DMS153 treated with DMSO at 0.1 percent for 48 hours (cell line): ENCODE measurements around the gene MADCAM1.

Experiments used
- DNase-seq: peaks from one replicate; lab custom pipeline; 2025; ENCODE audit not compliant: unreplicated experiment; lab: John Stamatoyannopoulos, UW

MADCAM1 gene

DNA sequence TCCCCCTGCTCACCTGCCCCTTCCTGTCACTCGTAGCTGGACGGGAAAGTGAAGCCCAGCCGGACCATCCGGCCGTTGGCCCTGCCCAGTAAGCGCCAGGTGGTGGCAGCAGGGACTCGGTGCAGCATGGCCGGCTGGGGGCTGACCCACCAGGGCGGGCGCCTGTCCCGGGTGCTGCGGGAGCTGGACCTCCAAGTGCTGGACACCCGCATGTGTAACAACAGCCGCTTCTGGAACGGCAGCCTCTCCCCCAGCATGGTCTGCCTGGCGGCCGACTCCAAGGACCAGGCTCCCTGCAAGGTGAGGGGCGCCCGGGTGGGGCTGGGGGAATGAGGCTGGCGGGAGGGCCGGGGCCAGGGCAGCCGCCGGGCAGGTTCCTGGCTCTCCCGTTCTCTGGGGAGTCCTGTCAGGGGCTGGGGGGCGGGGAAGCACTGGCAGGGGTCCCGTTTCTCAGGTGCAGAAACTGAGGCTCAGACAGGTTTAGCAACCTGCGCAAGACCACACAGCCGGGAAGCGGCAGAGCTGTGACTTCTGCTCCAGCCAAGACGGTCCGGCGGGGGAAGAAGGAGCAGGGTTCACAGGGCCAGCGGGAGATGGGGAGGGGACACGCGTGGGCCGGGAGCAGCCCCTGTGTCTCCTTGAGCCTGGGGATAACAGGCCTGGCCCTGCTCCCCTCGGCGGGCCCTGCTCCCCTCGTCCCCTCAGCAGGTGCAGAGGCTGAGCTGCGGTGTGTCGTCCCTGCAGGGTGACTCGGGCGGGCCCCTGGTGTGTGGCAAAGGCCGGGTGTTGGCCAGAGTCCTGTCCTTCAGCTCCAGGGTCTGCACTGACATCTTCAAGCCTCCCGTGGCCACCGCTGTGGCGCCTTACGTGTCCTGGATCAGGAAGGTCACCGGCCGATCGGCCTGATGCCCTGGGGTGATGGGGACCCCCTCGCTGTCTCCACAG, 52.9 kb downstream of the MADCAM1 start:
- no peak for DNase-seq

DNA sequence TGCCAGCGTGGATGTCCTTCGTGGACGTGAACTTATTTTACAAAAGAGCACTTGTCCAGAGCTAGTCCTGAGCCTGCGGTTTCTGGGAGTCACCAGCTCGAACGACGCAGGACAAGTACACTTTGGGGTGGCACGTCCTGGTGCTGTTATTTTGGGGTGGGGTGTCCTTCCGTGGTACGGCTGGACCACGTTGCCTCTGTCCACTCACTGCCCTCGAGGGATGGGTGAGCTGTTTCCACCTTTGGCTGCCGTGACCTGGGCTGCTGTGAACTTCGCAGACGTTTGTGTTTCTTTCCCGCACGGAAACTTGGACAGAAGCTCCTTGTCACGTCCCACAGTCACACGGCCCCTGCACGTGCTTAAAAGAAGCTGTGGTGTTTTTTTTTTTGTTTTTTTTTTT, 58.5 kb downstream of the MADCAM1 start:
- no peak for DNase-seq
